Sciatic nerve (tissue), 2 donors: ENCODE measurements around the gene PFKFB4. TPM values are rescaled to one million over a fixed set of nuclear protein-coding genes. Genes with fewer than 3 reads are reported as not detected.
A peak's percentile ranks its signal among the peaks of the same experiment; 100 is the strongest.
"Not testable (repeated sequence)": the region's sequence is repeated elsewhere in the genome, so short reads cannot be mapped to it uniquely, and the experiment has no call there.

Experiments
- ATAC-seq: fragments of 200-7000 bp; cut with Tn5 transposase; one replicate; pipeline ENCODE4 v1.9.1; 2020; ENCODE audit warnings: mild to moderate bottlenecking, moderate library complexity
- DNase-seq: peaks from one replicate; pipeline ENCODE4 v3.0.0-alpha.2; 2020; ENCODE audit warnings: low spot score
- intact Hi-C: fragments of 100-400 bp; cut with DNase I; formaldehyde crosslinking; loops from one replicate; pipeline ENCODE4 v1.14.2; 2022
- microRNA-seq: library from miRNA; unstranded; fragments of <30 nt; microRNA quantifications from one replicate; pipeline ENCODE4 v1.2.0, GENCODE V29; 2020
- total RNA-seq: library from RNA; stranded (reverse); fragmentation: NEBNext Ultra II Directional; extraction: Animal tissue kit (Norgen Biotek cat#: 25700); gene quantifications from one replicate; pipeline ENCODE4 v1.2.1, GENCODE V29; 2021
- donor health status: DM: no; HTN: no; CAD: no.
- donor health status: DM: no; HTN: no; CAD: no.

The PFKFB4 gene
- total RNA-seq, 1 donor from 2014 or later, result 7.9 TPM

GRCh38 chr3:48475188-48475587 lies 81.4 kb downstream of the PFKFB4 start:
- ATAC-seq, result no peak
- no peak for DNase-seq
- intact Hi-C loops, result no loop called here

- ATAC-seq (no peak), DNase-seq (no peak)
- intact Hi-C loops, result no loop called here
Measured at GRCh38 chr3:48474619-48475018, 82.0 kb downstream of the PFKFB4 start.

GRCh38 chr3:48474031-48474430 lies 82.6 kb downstream of the PFKFB4 start:
- DNase-seq, intact Hi-C loops, ATAC-seq: not testable (repeated sequence)

- intact Hi-C loops, result loop anchor here (2.0 kb wide), 1 partner anchor 59 kb away; no protein-coding TSS in a partner anchor
- ATAC-seq, result no peak
- no peak for DNase-seq
Measured at GRCh38 chr3:48473617-48473952, 83.0 kb downstream of the PFKFB4 start.

GRCh38 chr3:48472923-48473616 lies 83.5 kb downstream of the PFKFB4 start:
- ATAC-seq (peak; percentile 95), DNase-seq (peak; percentile 94)
- intact Hi-C loops, result loop anchor here (2.0 kb wide), 1 partner anchor 60 kb away; no protein-coding TSS in a partner anchor

GRCh38 chr3:48472673-48472922 lies 84.0 kb downstream of the PFKFB4 start:
- DNase-seq (no peak), ATAC-seq (peak; percentile 50)
- intact Hi-C loops, result loop anchor here (2.0 kb wide), 1 partner anchor 60 kb away; no protein-coding TSS in a partner anchor

GRCh38 chr3:48470286-48470685 lies 86.3 kb downstream of the PFKFB4 start:
- intact Hi-C loops, result no loop called here
- DNase-seq, result no peak
- no peak for ATAC-seq

- no peak for DNase-seq
- ATAC-seq, result no peak
- intact Hi-C loops, result no loop called here
Measured at GRCh38 chr3:48469046-48469915, 87.3 kb downstream of the PFKFB4 start.

GRCh38 chr3:48468329-48468731 lies 88.3 kb downstream of the PFKFB4 start:
- no peak for DNase-seq
- no peak for ATAC-seq
- intact Hi-C loops, result no loop called here

Small RNAs within 50 kb of the gene (microRNA-seq; reads per million reads assigned to microRNA genes)
- gene MIR6823 (not detected), gene MIR711 (not detected)

Other genes with a start within 250 kb of the PFKFB4 start
- not detected for gene SPINK8, start 223.1 kb downstream of the PFKFB4 start, total RNA-seq
- gene FBXW12, start 184.6 kb downstream of the PFKFB4 start, total RNA-seq, result 0.27 TPM
- gene PLXNB1, start 126.7 kb downstream of the PFKFB4 start, total RNA-seq, result 121 TPM
- gene CCDC51, start 116.7 kb downstream of the PFKFB4 start, total RNA-seq, result 10.6 TPM
- 154 TPM for gene TMA7, start 116.5 kb downstream of the PFKFB4 start, total RNA-seq
- 7.5 TPM for gene ATRIP, start 110.1 kb downstream of the PFKFB4 start, total RNA-seq
- gene SHISA5, start 52.6 kb downstream of the PFKFB4 start, total RNA-seq, result 138 TPM
- gene UCN2, start 7.0 kb upstream of the PFKFB4 start, total RNA-seq, result not detected
- gene COL7A1, start 38.5 kb upstream of the PFKFB4 start, total RNA-seq, result 8.7 TPM
- 96.9 TPM for gene UQCRC1, start 52.8 kb upstream of the PFKFB4 start, total RNA-seq
- gene TMEM89, start 65.0 kb upstream of the PFKFB4 start, total RNA-seq, result not detected
- 17.1 TPM for gene SLC26A6, start 78.7 kb upstream of the PFKFB4 start, total RNA-seq
- 1.5 TPM for gene CELSR3, start 106.1 kb upstream of the PFKFB4 start, total RNA-seq
- gene NCKIPSD, start 129.1 kb upstream of the PFKFB4 start, total RNA-seq, result 29.3 TPM
- gene IP6K2, start 160.4 kb upstream of the PFKFB4 start, total RNA-seq, result 104 TPM